Panc1 (cell line): ENCODE measurements around the gene MARCKSL1. TPM values are rescaled to one million over a fixed set of nuclear protein-coding genes. Genes with fewer than 3 reads are reported as not detected.
A peak's percentile ranks its signal among the peaks of the same experiment; 100 is the strongest.

Experiments
- ATAC-seq: fragments of 200-7000 bp; cut with Tn5 transposase; 2 replicates; pipeline ENCODE4 v1.9.1; 2020; ENCODE audit warnings: mild to moderate bottlenecking, moderate library complexity
- BruUV-seq: library from RNA; stranded (reverse); fragments of 400-500 nt; replicated peaks from 2 replicates; lab custom pipeline; 2021; lab: Mats Ljungman, UMichigan
- CTCF ChIA-PET: fragments of 300-600 bp; sonication (Branson Sonifier 250); formaldehyde crosslinking; loops from one replicate; lab custom pipeline; 2022; ENCODE audit warnings: antibody characterized with exemption; lab: Charles Lee
- POLR2A ChIA-PET: fragments of 300-600 bp; sonication (Branson Sonifier 250); formaldehyde crosslinking; loops from one replicate; lab custom pipeline; 2022; ENCODE audit warnings: antibody characterized with exemption; lab: Charles Lee
- DNase-seq: peaks from one replicate; pipeline ENCODE4 v3.0.0-alpha.2; 2010; ENCODE audit warnings: low read depth, low spot score
- H3K27ac ChIP-seq: 2 replicates; pipeline ENCODE4 v1.5.1; 2011; ENCODE audit warnings: mild to moderate bottlenecking, low read length, inconsistent platforms
- H3K27me3 ChIP-seq: fragments of 200-500 bp; sonication (Bioruptor generic); 2 replicates; pipeline ENCODE4 v1.6.0; 2014; ENCODE audit warnings: low read length, inconsistent platforms; ENCODE audit not compliant: control insufficient read depth, insufficient read depth
- H3K36me3 ChIP-seq: fragments of 200-500 bp; sonication (Bioruptor generic); 2 replicates; pipeline ENCODE4 v1.5.1; 2014; ENCODE audit warnings: inconsistent platforms, mild to moderate bottlenecking, low read length, moderate library complexity; ENCODE audit not compliant: control insufficient read depth, insufficient read depth
- H3K4me1 ChIP-seq: 2 replicates; pipeline ENCODE4 v1.5.1; 2011; ENCODE audit warnings: inconsistent platforms, mild to moderate bottlenecking, low read length, moderate library complexity; ENCODE audit not compliant: control insufficient read depth, insufficient read depth
- H3K4me3 ChIP-seq, 2 experiments: 2 replicates each; pipeline ENCODE4 v1.5.1; 2011 to 2012; ENCODE audit warnings: low read depth in 2 of 2, low read length in 2 of 2, mild to moderate bottlenecking in 2 of 2, inconsistent platforms in 1 of 2, moderate library complexity in 1 of 2
- H3K9me3 ChIP-seq: fragments of 200-500 bp; sonication (Bioruptor generic); 2 replicates; pipeline ENCODE4 v1.5.1; 2014; ENCODE audit warnings: low read depth, mild to moderate bottlenecking, inconsistent platforms, low read length, moderate library complexity; ENCODE audit not compliant: control insufficient read depth, insufficient read depth
- CTCF ChIP-seq: fragments of 450-650 bp; IDR thresholded peaks from 2 replicates; pipeline ENCODE4 v1.5.1; 2017; ENCODE audit warnings: mild to moderate bottlenecking
- POLR2AphosphoS5 ChIP-seq: IDR thresholded peaks from 2 replicates; pipeline ENCODE4 v1.6.1; 2012; ENCODE audit warnings: mild to moderate bottlenecking, low read depth, low read length, moderate library complexity
- REST ChIP-seq, 2 experiments: IDR thresholded peaks; 2 replicates each; pipeline ENCODE4 v1.6.1; 2011 to 2012; ENCODE audit warnings: low read depth in 2 of 2, control low read depth in 1 of 2, low read length in 1 of 2, mild to moderate bottlenecking in 1 of 2, moderate library complexity in 1 of 2; ENCODE audit not compliant: insufficient read depth in 1 of 2
- SIN3A ChIP-seq: IDR thresholded peaks from 2 replicates; pipeline ENCODE4 v1.6.1; 2012; ENCODE audit warnings: low read depth, mild to moderate bottlenecking, low read length, moderate library complexity, borderline replicate concordance; ENCODE audit not compliant: insufficient read depth
- TCF7L2 ChIP-seq: IDR thresholded peaks from 2 replicates; pipeline ENCODE4 v1.6.1; 2011; ENCODE audit warnings: mild to moderate bottlenecking, low read depth, low read length, inconsistent platforms
- in situ Hi-C: cut with HindIII; loops from 2 replicates; pipeline ENCODE4 v1.10.0; 2016; ENCODE audit warnings: low sequenced_read_pairs, low pct_unique_long_range_greater_than_20kb
- intact Hi-C: fragments of 100-400 bp; cut with micrococcal nuclease; formaldehyde crosslinking; loops from one replicate; pipeline ENCODE4 v1.10.0; 2022; ENCODE audit not compliant: unreplicated experiment
- total RNA-seq: library from RNA; stranded (reverse); gene quantifications from one replicate; pipeline ENCODE4 v1.2.1, GENCODE V29; 2021; ENCODE audit not compliant: unreplicated experiment

MARCKSL1 gene
- total RNA-seq, 1 experiment from 2014 or later, result 176 TPM

- 0 out of 2 replicates have a peak, but pooled peaks cover 3% of the 10 kb centered on the region for H3K9me3 ChIP-seq
- BruUV-seq, result no TSS peak
- intact Hi-C loops, result no loop called here
- ATAC-seq (no peak), DNase-seq (no peak)
- in situ Hi-C loops, result no loop called here
- H3K27me3 ChIP-seq, result no peaks in the 10 kb centered on the region
- peaks cover 5% of the 10 kb centered on the region; the same call in 1 of the 2 replicates for H3K4me1 ChIP-seq
- no peak overlapping the region for H3K27ac ChIP-seq
- peaks cover 10% of the 10 kb centered on the region for H3K36me3 ChIP-seq
- ChIA-PET CTCF (no interaction called here), POLR2A (interaction anchor here (0.7 kb wide), 1 partner anchor 99 kb away, joined by 8 read pairs; no protein-coding TSS in a partner anchor)
- no peak overlapping the region for H3K4me3 ChIP-seq
- no peak for TF ChIP-seq REST (IDR thresholded peaks at IDR 0.05; ENCODE audit: insufficient read depth in 1 of 2, low read depth in 2 of 2, low read length in 1 of 2)
- no peak for TF ChIP-seq SIN3A
These were observed 30.7 kb downstream of the MARCKSL1 start for GRCh38 chr1:32305310-32305709.

- Histone ChIP-seq H3K36me3 (peaks cover 10% of the 10 kb centered on the region), H3K27me3 (no peaks in the 10 kb centered on the region), H3K4me3 (no peak overlapping the region), H3K4me1 (no peaks in the 10 kb centered on the region), H3K27ac (no peak overlapping the region), H3K9me3 (0 out of 2 replicates have a peak, but pooled peaks cover 3% of the 10 kb centered on the region)
- ATAC-seq (no peak), DNase-seq (no peak)
- ChIA-PET POLR2A (interaction anchor here (0.7 kb wide), 1 partner anchor 88 kb away, joined by 3 read pairs; no protein-coding TSS in a partner anchor), CTCF (no interaction called here)
- intact Hi-C loops (no loop called here), in situ Hi-C loops (no loop called here)
- no peak for TF ChIP-seq CTCF
- no peak for TF ChIP-seq TCF7L2
- no peak for TF ChIP-seq POLR2AphosphoS5
- no peak for TF ChIP-seq SIN3A
- TF ChIP-seq REST (IDR thresholded peaks at IDR 0.05; ENCODE audit: insufficient read depth in 1 of 2, low read depth in 2 of 2, low read length in 1 of 2), result no peak
- BruUV-seq, result TSS peak; percentile 60
These were observed 31.9 kb downstream of the MARCKSL1 start for GRCh38 chr1:32303997-32304622.
